Activated CD8-positive, alpha-beta T cell treated with anti-CD3 and anti-CD28 coated beads, Interleukin-2, amount 10 ng/mL, durations not matched to agents 7 days and 5 days (primary cell): ENCODE results near the gene SPDYE6. TPM values are rescaled to one million over a fixed set of nuclear protein-coding genes. Genes with fewer than 3 reads are reported as not detected.
"Not testable (repeated sequence)": the region's sequence is repeated elsewhere in the genome, so short reads cannot be mapped to it uniquely, and the experiment has no call there.

ENCODE experiments used
- ATAC-seq: fragments of 150-1000 bp; cut with Tn5 transposase; one replicate; pipeline ENCODE4 v1.10.0; 2021; ENCODE audit warnings: moderate library complexity
- CTCF ChIA-PET: fragments of 350-600 bp; sonication (Branson Sonifier 250); formaldehyde crosslinking; loops from one replicate; lab custom pipeline; 2021; ENCODE audit warnings: antibody characterized with exemption; lab: Charles Lee
- POLR2A ChIA-PET: fragments of 350-600 bp; sonication (Branson Sonifier 250); formaldehyde crosslinking; loops from one replicate; lab custom pipeline; 2021; ENCODE audit warnings: antibody characterized with exemption; lab: Charles Lee
- DNase-seq: peaks from one replicate; pipeline ENCODE4 v3.0.0-alpha.2; 2020
- H3K27ac Mint-ChIP-seq: one replicate; pipeline ENCODE4 v1.8.0; 2021; ENCODE audit warnings: mild to moderate bottlenecking, mixed read lengths
- H3K27me3 Mint-ChIP-seq: one replicate; pipeline ENCODE4 v1.8.0; 2021; ENCODE audit warnings: low read depth, mixed read lengths
- H3K36me3 Mint-ChIP-seq: one replicate; pipeline ENCODE4 v1.8.0; 2021; ENCODE audit warnings: low read depth, mixed read lengths
- H3K4me1 Mint-ChIP-seq: one replicate; pipeline ENCODE4 v1.8.0; 2021; ENCODE audit warnings: low read depth, mixed read lengths
- H3K4me3 Mint-ChIP-seq: one replicate; pipeline ENCODE4 v1.8.0; 2021; ENCODE audit warnings: mild to moderate bottlenecking, mixed read lengths
- H3K9me3 Mint-ChIP-seq: one replicate; pipeline ENCODE4 v1.8.0; 2022; ENCODE audit warnings: mixed read lengths; ENCODE audit not compliant: insufficient read depth
- total RNA-seq, 2 experiments: library from RNA; stranded (reverse); gene quantifications; one replicate each; pipeline ENCODE4 v1.2.3, GENCODE V29; 2021

Gene SPDYE6
- total RNA-seq, 2 experiments from 2014 or later: not detected

DNA sequence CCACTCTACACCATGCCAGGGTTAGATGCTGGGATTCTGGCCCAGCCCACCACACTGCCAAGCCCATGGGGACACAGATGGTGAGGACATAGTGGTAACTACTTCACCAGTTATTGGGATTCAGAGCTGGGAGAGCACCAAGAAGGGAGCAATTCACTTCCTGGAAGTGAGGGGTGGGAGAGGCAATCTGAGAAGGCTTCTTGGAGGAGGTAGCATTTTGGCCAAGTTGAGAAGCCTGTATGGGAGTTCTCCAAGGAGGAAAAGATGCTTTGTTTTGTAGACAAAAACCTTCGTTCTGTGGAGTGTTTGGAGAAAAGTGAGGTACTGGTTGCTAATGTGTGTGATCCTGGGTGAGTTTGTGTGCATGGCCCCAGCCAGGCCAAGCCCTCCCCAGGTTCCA lies 36.1 kb upstream of the SPDYE6 start:
- POLR2A ChIA-PET: no interaction called here
- no peak overlapping the region for H3K4me3 Mint-ChIP-seq
- DNase-seq (no peak), ATAC-seq (no peak)
- no peaks in the 10 kb centered on the region for H3K9me3 Mint-ChIP-seq
- CTCF ChIA-PET: interaction anchor here (1.1 to 3.4 kb wide), 6 partner anchors 12 to 114 kb away, joined by 3 to 20 read pairs (median 4); no protein-coding TSS in a partner anchor
- H3K27ac Mint-ChIP-seq: no peak overlapping the region
- H3K27me3 Mint-ChIP-seq: no peaks in the 10 kb centered on the region
- H3K4me1 Mint-ChIP-seq: peaks cover 14% of the 10 kb centered on the region
- peaks cover 16% of the 10 kb centered on the region for H3K36me3 Mint-ChIP-seq

DNA sequence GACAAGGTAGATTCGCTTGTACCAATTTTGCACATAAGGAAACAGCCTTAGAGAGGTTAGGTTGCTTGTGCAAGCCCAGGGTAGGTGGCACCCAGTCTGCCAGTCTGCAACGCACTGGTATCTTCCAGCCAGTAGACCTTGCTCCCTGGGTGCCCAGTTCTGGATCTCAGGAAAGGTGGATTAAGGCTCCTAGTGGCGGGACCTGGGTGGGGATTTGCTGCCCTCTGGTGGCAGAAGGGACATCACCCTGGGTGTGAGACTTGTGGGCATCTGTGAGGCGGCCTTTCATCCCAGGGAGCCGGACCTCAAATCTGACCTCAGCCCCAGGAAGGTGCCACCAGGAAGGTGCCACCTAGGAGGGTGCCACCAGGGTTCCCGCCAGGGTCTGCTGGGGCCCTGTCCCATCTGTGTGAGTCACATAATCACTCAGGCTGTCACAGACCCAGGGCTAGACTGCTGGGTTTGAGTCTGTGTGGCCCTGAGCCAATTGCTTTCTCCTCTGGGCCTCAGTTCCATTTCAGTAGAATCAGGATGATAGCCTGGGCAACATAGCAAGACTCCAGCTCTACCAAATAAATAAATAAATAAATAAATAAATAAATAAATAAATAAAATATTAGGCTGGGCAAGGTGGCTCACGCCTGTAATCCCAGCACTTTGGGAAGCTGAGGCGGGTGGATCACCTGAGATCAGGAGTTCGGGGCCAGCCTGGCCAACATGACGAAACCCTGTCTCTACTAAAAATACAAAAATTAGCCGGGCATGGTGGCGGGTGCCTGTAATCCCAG lies 34.6 kb upstream of the SPDYE6 start:
- CTCF ChIA-PET: interaction anchor here (0.6 to 3.4 kb wide), 9 partner anchors 10 to 112 kb away, joined by 3 to 20 read pairs (median 4); no protein-coding TSS in a partner anchor

DNA sequence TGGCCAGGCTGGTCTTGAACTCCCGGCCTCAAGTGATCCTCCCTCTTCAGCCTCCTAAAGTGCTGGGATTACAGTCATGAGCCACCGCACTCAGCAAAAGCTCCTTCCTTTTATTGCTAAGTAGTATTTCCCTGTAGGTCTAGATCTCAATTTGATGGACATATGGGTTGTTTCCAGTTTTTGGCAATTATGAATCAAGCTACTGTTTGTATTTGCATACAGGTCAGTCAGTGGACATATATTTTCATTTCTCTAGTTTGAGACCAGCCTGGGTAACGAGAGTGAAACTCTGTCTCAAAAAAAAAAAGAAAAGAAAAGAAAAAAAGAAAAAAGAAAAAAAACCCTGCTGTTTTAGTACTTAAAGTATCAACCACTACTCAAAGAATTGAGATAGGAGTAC lies 33.6 kb upstream of the SPDYE6 start:
- Mint-ChIP-seq H3K4me3 (no peak overlapping the region), H3K4me1 (no peaks in the 10 kb centered on the region), H3K27ac (no peak overlapping the region), H3K27me3 (no peaks in the 10 kb centered on the region), H3K9me3 (no peaks in the 10 kb centered on the region), H3K36me3 (peaks cover 14% of the 10 kb centered on the region)
- DNase-seq (no peak), ATAC-seq (no peak)
- CTCF ChIA-PET: no interaction called here
- POLR2A ChIA-PET: no interaction called here

More for the DNA sequence above, 34.6 kb upstream of the SPDYE6 start:
- POLR2A ChIA-PET: no interaction called here
- Mint-ChIP-seq H3K27ac (no peak overlapping the region), H3K36me3 (peaks cover 13% of the 10 kb centered on the region), H3K27me3 (no peaks in the 10 kb centered on the region), H3K4me3 (no peak overlapping the region), H3K4me1 (peaks cover 5% of the 10 kb centered on the region), H3K9me3 (no peaks in the 10 kb centered on the region)
- ATAC-seq (peak; percentile 79), DNase-seq (peak; percentile 77)

DNA sequence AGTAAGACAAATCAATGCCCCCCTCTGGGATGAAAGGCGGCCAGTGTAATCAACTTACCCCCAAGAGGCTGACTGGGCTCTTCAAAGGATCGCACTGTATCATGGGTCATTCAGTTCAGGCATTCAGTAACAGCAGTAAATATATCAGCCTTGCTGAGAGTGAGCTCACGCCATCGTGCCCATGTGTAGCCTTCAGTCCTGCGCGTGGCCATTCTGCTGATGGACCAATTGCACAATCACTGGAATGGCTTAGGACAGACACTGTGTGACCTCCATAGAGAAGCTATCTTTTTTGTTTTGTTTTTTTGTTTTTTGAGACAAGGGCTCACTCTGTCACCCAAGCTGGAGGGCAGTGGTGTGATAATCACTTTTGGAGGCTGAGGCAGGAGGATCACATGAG lies 30.8 kb upstream of the SPDYE6 start:
- Mint-ChIP-seq H3K36me3 (peaks cover 12% of the 10 kb centered on the region), H3K4me1 (peaks cover 3% of the 10 kb centered on the region), H3K4me3 (no peak overlapping the region), H3K27me3 (no peaks in the 10 kb centered on the region), H3K27ac (no peak overlapping the region), H3K9me3 (no peaks in the 10 kb centered on the region)
- ChIA-PET POLR2A (interaction anchor here (0.6 kb wide), 1 partner anchor 74 kb away, joined by 3 read pairs; no protein-coding TSS in a partner anchor), CTCF (no interaction called here)
- ATAC-seq (no peak), DNase-seq (no peak)

DNA sequence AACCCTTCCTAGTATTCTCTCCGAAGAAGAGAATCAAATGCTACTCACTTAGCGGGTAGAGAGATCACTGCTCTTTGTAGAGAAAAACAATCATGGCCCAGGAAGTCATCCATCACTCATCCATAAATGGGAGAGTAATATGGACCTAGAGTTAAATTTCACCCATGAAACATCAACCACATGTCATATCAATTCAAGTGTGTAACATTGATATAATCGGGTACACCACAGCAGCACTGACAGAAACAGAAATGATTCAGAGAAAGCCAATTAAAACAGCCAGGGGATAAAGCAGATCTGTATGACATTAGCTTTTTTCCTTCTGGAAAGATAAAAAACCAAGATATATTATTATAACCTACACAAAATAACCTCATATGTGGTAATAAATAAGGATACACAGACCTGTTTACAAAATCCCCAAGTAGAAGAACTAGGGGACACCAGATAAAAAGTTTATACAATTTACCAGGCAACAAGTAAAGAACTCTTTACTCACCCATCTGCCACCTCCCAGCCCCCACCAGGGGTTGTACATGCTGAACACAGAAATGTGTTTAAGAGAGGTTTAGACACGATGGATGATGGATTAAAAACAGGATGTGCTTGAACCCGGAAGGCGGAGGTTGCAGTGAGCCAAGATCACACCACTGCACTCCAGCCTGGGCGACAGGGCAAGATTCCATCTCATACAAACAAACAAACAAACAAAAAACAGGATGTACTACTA lies 25.6 kb upstream of the SPDYE6 start:
- not testable (repeated sequence) for H3K27ac Mint-ChIP-seq

DNA sequence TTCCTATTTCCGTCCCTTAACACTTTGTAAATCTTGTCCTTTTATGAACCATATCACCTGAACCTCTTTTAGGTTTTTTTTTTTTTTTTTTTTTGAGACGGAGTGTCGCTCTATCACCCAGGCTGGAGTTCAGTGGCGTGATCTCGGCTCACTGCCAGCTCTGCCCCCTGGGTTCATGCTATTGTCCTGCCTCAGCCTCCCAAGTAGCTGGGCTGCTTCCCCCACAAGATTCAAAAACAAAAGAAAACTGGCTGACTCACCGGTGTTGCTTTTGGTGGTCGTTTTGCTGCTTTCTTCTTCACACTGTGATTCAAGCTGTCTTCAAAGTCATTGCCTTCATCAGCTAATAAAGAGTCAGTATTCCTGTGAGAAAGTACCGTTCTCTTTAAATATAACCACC lies 24.6 kb upstream of the SPDYE6 start:
- peaks cover 35% of the 10 kb centered on the region for H3K36me3 Mint-ChIP-seq
- CTCF ChIA-PET, H3K4me1 Mint-ChIP-seq, ATAC-seq, H3K9me3 Mint-ChIP-seq, H3K4me3 Mint-ChIP-seq, DNase-seq, H3K27me3 Mint-ChIP-seq, H3K27ac Mint-ChIP-seq: not testable (repeated sequence)
- POLR2A ChIA-PET: interaction anchor here (0.6 kb wide), 1 partner anchor 23 kb away, joined by 7 read pairs; no protein-coding TSS in a partner anchor

More for the DNA sequence above, 25.6 kb upstream of the SPDYE6 start:
- H3K27me3 Mint-ChIP-seq, ATAC-seq, CTCF ChIA-PET, H3K9me3 Mint-ChIP-seq, H3K4me1 Mint-ChIP-seq, H3K4me3 Mint-ChIP-seq, DNase-seq, POLR2A ChIA-PET: not testable (repeated sequence)
- H3K36me3 Mint-ChIP-seq: peaks cover 34% of the 10 kb centered on the region

DNA sequence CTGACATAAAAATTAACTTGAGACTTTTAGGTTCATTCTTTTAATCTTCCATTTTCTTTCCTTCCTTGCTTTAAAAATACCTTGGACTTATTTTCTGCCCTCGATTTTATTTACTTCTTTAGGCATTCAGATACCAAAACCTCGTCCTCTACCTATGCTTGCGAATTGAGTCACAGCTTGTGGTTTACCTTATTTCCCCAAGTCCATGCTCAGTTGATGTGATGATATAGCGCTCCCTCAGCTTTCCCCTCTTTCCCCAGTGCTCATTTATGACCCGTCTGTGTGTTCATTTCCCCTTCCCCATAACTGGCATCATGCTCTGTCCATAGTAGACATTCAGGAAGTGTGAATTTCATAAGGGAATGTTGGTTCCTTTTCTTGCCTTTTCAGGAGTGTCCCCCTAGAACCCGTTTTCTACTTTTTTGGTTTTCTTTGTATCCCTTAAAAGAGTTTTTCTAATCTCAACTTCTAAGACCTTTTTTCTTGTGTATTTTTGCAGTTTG lies 20.8 kb upstream of the SPDYE6 start:
- Mint-ChIP-seq H3K4me1 (peaks cover 8% of the 10 kb centered on the region), H3K27me3 (no peaks in the 10 kb centered on the region), H3K27ac (no peak overlapping the region), H3K36me3 (peaks cover 43% of the 10 kb centered on the region), H3K4me3 (no peak overlapping the region), H3K9me3 (no peaks in the 10 kb centered on the region)
- POLR2A ChIA-PET: no interaction called here
- ATAC-seq (no peak), DNase-seq (no peak)
- CTCF ChIA-PET: no interaction called here

DNA sequence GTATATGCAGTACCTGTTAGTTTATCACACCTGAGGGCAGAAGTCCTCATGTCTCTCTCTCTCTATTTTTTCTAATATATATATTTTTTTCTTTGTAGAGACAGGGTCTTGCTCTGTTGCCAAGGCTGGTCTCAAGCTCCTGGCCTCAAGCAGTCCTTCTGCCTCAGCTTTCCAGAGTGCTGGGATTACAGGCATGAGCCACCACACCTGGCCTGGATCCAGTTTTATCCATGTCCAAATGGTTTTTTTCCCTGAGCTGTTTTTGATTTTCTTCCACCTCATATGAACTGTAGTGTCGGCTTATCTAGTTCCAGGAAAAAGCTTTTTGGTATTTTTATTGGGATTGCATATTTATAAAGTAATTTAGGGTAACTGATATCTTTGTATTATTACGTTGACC lies 16.6 kb upstream of the SPDYE6 start:
- POLR2A ChIA-PET, CTCF ChIA-PET: not testable (repeated sequence)

DNA sequence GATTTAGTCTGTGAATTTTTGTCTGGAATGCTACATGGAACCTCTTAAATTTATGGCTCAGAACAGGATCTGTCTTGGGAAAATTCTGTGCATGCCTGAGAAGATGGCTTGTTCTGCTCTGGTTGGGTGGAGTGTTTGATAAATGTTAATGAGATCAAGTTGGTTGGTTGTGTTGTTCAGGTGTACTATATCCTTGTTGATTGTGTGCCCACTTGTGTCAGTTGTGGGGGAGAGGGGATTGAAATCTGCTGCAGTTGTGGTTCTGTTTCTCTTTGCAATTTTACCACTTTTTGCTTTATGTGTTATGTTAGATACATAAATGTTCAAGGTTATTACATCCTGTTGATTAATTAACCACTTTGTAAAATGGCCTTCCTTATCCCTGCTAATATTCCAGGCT lies 13.8 kb upstream of the SPDYE6 start:
- Mint-ChIP-seq H3K4me1 (peaks cover 14% of the 10 kb centered on the region), H3K36me3 (peaks cover 34% of the 10 kb centered on the region)
- CTCF ChIA-PET, H3K27me3 Mint-ChIP-seq, H3K27ac Mint-ChIP-seq, DNase-seq, POLR2A ChIA-PET, ATAC-seq, H3K9me3 Mint-ChIP-seq, H3K4me3 Mint-ChIP-seq: not testable (repeated sequence)

More for the DNA sequence above, 16.6 kb upstream of the SPDYE6 start:
- Mint-ChIP-seq H3K4me1 (peaks cover 12% of the 10 kb centered on the region), H3K36me3 (peaks cover 37% of the 10 kb centered on the region)
- DNase-seq, ATAC-seq, H3K27ac Mint-ChIP-seq, H3K4me3 Mint-ChIP-seq, H3K27me3 Mint-ChIP-seq, H3K9me3 Mint-ChIP-seq: not testable (repeated sequence)

DNA sequence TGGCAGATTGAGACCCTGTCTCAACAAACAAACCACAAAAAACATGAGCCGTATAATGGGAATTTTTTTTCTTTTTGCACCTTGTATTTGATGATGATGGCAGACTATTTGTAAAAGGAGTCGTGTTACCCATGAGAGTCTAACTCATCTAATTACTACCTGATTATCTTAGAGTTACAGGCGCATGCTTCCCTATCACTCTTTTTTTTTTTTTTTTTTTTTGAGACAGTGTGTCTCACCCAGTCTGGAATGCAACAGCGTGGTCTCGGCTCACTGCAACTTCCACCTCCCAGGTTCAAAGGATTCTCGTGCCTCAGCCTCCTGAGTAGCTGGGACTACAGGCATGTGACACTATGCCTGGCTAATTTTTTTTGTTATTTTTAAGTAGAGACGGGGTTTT lies 9.1 kb upstream of the SPDYE6 start:
- CTCF ChIA-PET, DNase-seq, POLR2A ChIA-PET, H3K9me3 Mint-ChIP-seq, H3K27me3 Mint-ChIP-seq, ATAC-seq, H3K27ac Mint-ChIP-seq: not testable (repeated sequence)
- Mint-ChIP-seq H3K4me3 (peak overlapping the region; percentile 45), H3K4me1 (peaks cover 14% of the 10 kb centered on the region), H3K36me3 (peaks cover 21% of the 10 kb centered on the region)

DNA sequence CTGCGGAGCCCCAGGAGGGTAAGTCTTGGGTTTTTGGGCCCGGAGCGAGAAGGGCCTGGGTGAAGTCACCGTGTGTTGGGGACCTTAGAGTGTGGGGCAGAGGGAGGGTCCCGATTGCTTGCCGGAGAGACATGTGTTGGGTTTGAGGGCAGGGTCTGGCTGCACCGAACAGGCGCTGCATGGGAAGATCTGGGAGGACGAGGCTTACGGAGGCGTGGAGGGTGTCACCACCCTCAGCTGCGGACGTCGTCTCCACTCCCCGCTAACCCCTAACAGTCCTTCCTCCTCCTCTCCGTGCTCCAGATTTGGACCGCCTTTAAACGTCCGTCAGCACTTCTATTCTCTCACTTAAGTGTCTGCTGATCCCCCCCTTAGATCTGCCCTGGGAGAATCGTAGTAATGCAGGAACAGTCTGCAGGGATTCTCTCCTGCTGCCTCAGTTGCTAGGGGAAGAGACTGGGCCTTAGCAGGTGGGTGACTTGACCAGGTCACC lies 8.2 kb upstream of the SPDYE6 start:
- ATAC-seq, DNase-seq, POLR2A ChIA-PET, CTCF ChIA-PET, H3K9me3 Mint-ChIP-seq, H3K27me3 Mint-ChIP-seq: not testable (repeated sequence)
- Mint-ChIP-seq H3K36me3 (peaks cover 16% of the 10 kb centered on the region), H3K27ac (peak overlapping the region; percentile 85), H3K4me1 (peaks cover 13% of the 10 kb centered on the region), H3K4me3 (peak overlapping the region; percentile 86)
